Peyer's patch (tissue), 4 donors: ENCODE results near the gene ATP5F1B.

Experiments
- CTCF ChIP-seq, 6 experiments: fragments of 450-650 bp in 4 of 6; fragments of 200-600 bp in 2 of 6; sonication (generic) in 1 of 6; IDR thresholded peaks; one replicate each; pipeline ENCODE4 v1.5.1; 2017 to 2019; ENCODE audit warnings: antibody characterized with exemption in 6 of 6, mild to moderate bottlenecking in 3 of 6, moderate library complexity in 1 of 6
- POLR2A ChIP-seq, 2 donors: fragments of 450-650 bp; IDR thresholded peaks; one replicate each; pipeline ENCODE4 v1.5.1; 2017; ENCODE audit warnings: antibody characterized with exemption in 2 of 2, mild to moderate bottlenecking in 2 of 2, moderate library complexity in 2 of 2

- TF ChIP-seq POLR2A (IDR thresholded peaks at IDR 0.05) (no peak), CTCF (IDR thresholded peaks at IDR 0.05) (no peak)
These were observed 34.2 kb upstream of the ATP5F1B start for GRCh38 chr12:56679883-56680575.
